GM12878 (cell line): ENCODE results near the gene NRG3. TPM values are rescaled to one million over a fixed set of nuclear protein-coding genes. Genes with fewer than 3 reads are reported as not detected.

Source experiments
- ATAC-seq: fragments of 200-7000 bp; cut with Tn5 transposase; 3 replicates; pipeline ENCODE4 v1.9.1; 2020; ENCODE audit warnings: mild to moderate bottlenecking, moderate library complexity
- BruUV-seq: library from RNA; stranded (reverse); fragments of 400-500 nt; replicated peaks from 2 replicates; lab custom pipeline; 2021; lab: Mats Ljungman, UMichigan
- CTCF ChIA-PET: fragments of 300-600 bp; sonication (Branson Sonifier 250); formaldehyde crosslinking; extraction: SDS; loops from one replicate; lab custom pipeline; 2021; ENCODE audit warnings: inconsistent platforms; lab: Yijun Ruan, JAX
- POLR2A ChIA-PET: fragments of 350-600 bp; formaldehyde crosslinking; extraction: SDS; loops from one replicate; lab custom pipeline; 2021; ENCODE audit warnings: inconsistent platforms; lab: Charles Lee
- RAD21 ChIA-PET: fragments of 300-600 bp; sonication (Branson Sonifier 250); formaldehyde crosslinking; loops from one replicate; lab custom pipeline; 2023; ENCODE audit warnings: antibody characterized with exemption; ENCODE audit not compliant: unreplicated experiment; lab: Charles Lee
- SMC1A ChIA-PET: fragments of 300-600 bp; sonication (Branson Sonifier 250); formaldehyde crosslinking; loops from one replicate; lab custom pipeline; 2023; ENCODE audit not compliant: unreplicated experiment, uncharacterized antibody; lab: Charles Lee
- DNase-seq: peaks from one replicate; pipeline ENCODE4 v3.0.0-alpha.2; 2011; ENCODE audit warnings: low read depth, low spot score
- FAIRE-seq: peaks from 3 replicates; lab custom pipeline; 2011; peaks lifted over from hg19 to GRCh38; lab: Jason Lieb, UNC
- H2AFZ ChIP-seq: 2 replicates; pipeline ENCODE4 v1.6.0; 2011; ENCODE audit warnings: low read depth, low read length, control low read depth; ENCODE audit not compliant: control insufficient read depth
- H3K27ac ChIP-seq: 2 replicates; pipeline ENCODE4 v1.5.1; 2011; ENCODE audit warnings: control low read depth; ENCODE audit not compliant: control insufficient read depth, insufficient read depth
- H3K27me3 ChIP-seq, 2 experiments: replicated peaks in 1 of 2; 2 replicates each; pipeline versions ENCODE4 v1.6.0 to v1.6.1; 2011; ENCODE audit warnings: low read length in 1 of 2; ENCODE audit not compliant: control insufficient read depth in 2 of 2, insufficient read depth in 2 of 2
- H3K36me3 ChIP-seq, 2 experiments: 2 replicates each; pipeline ENCODE4 v1.5.1; 2011; ENCODE audit warnings: low read length in 1 of 2; ENCODE audit not compliant: control insufficient read depth in 2 of 2, insufficient read depth in 2 of 2
- H3K4me1 ChIP-seq: 2 replicates; pipeline ENCODE4 v1.6.1; 2011; ENCODE audit warnings: mild to moderate bottlenecking, low read length, moderate library complexity, mixed read lengths; ENCODE audit not compliant: control insufficient read depth, insufficient read depth
- H3K4me2 ChIP-seq: 2 replicates; pipeline ENCODE4 v1.6.0; 2011; ENCODE audit warnings: control low read depth; ENCODE audit not compliant: control insufficient read depth, insufficient read depth
- H3K4me3 ChIP-seq: fragments of 200-600 bp; sonication (generic); 2 replicates; pipeline ENCODE4 v1.5.1; 2016
- H3K79me2 ChIP-seq: 2 replicates; pipeline ENCODE4 v1.6.0; 2011; ENCODE audit warnings: low read length; ENCODE audit not compliant: control insufficient read depth, insufficient read depth
- H3K9ac ChIP-seq: 2 replicates; pipeline ENCODE4 v1.8.0; 2011; ENCODE audit warnings: low read length, control low read depth, mixed read lengths; ENCODE audit not compliant: control insufficient read depth, insufficient read depth
- H3K9me3 ChIP-seq: replicated peaks from 3 replicates; pipeline ENCODE4 v1.5.1; 2011; ENCODE audit warnings: mild to moderate bottlenecking, low read length; ENCODE audit not compliant: control insufficient read depth, insufficient read depth
- H4K20me1 ChIP-seq: 2 replicates; pipeline ENCODE4 v1.6.0; 2011; ENCODE audit not compliant: control insufficient read depth, insufficient read depth
- BRCA1 ChIP-seq: IDR thresholded peaks from 2 replicates; pipeline ENCODE4 v1.6.1; 2011; ENCODE audit warnings: low read depth, low read length, improper control_type of control experiment
- EP300 ChIP-seq, 2 experiments: fragments of 150-350 bp in 1 of 2; IDR thresholded peaks; 2 replicates each; pipeline ENCODE4 v1.6.1; 2011 to 2012; ENCODE audit warnings: low read depth in 2 of 2, low read length in 2 of 2, borderline replicate concordance in 1 of 2, improper control_type of control experiment in 1 of 2, inconsistent platforms in 1 of 2; ENCODE audit not compliant: control insufficient read depth in 1 of 2
- MEF2A ChIP-seq: IDR thresholded peaks from 2 replicates; pipeline ENCODE4 v1.6.1; 2011; ENCODE audit warnings: low read depth, mild to moderate bottlenecking, low read length, moderate library complexity; ENCODE audit not compliant: insufficient read depth
- NFYB ChIP-seq: IDR thresholded peaks from 2 replicates; pipeline ENCODE4 v1.6.1; 2011; ENCODE audit warnings: low read depth, mild to moderate bottlenecking, low read length, improper control_type of control experiment, moderate library complexity; ENCODE audit not compliant: insufficient read depth
- SKIL ChIP-seq: fragments of 450-650 bp; IDR thresholded peaks from 2 replicates; pipeline ENCODE4 v1.6.1; 2017; ENCODE audit warnings: mild to moderate bottlenecking, low read depth, inconsistent platforms; ENCODE audit not compliant: poor library complexity, severe bottlenecking
- TAF1 ChIP-seq: IDR thresholded peaks from 2 replicates; pipeline ENCODE4 v1.6.1; 2011; ENCODE audit warnings: mild to moderate bottlenecking, low read depth, low read length, borderline replicate concordance
- ZNF274 ChIP-seq: IDR thresholded peaks from one replicate; pipeline ENCODE4 v1.8.0; 2011; ENCODE audit not compliant: insufficient read length, insufficient read depth
- WGBS: methylation state at CpG from one replicate; pipeline ENCODE4 v1.1.6; 2016; ENCODE audit warnings: low lambda C conversion rate; ENCODE audit not compliant: insufficient replicate concordance, insufficient coverage; ENCODE audit errors: missing lambda C conversion rate; 5-methylcytosine and 5-hydroxymethylcytosine counted together
- in situ Hi-C: fragments of 300-500 bp; cut with MboI; formaldehyde crosslinking; loops from 9 replicates; pipeline ENCODE4 v1.14.3; 2018; ENCODE audit warnings: mixed read lengths
- intact Hi-C: fragments of 100-400 bp; cut with micrococcal nuclease; formaldehyde crosslinking; loops from one replicate; pipeline ENCODE4 v1.14.2; 2022; ENCODE audit not compliant: unreplicated experiment
- polyA plus RNA-seq, 11 experiments: library from polyadenylated mRNA; depleted of rRNA in 4 of 11; unstranded in 6 of 11; stranded (reverse) in 5 of 11; fragments of >200 nt; fragmentation: Nextera tagmentation in 4 of 11; fragmentation: Illumina TruSeq in 1 of 11; extraction: Ambion mirVana in 4 of 11; extraction: Trizol in 1 of 11; gene quantifications; 1 replicate in 1 of 11; 2 replicates in 10 of 11; pipeline versions ENCODE4 v1.2.1 to v1.2.3, GENCODE V29; 2011 to 2016; ENCODE audit warnings: inconsistent platforms in 2 of 11, missing spikeins in 2 of 11, low read depth in 1 of 11
- total RNA-seq, 4 experiments: library from RNA; depleted of rRNA in 3 of 4; stranded (reverse); fragments of >200 nt in 3 of 4; fragmentation: Illumina TruSeq in 1 of 4; extraction: Trizol in 1 of 4; gene quantifications; 2 replicates each; pipeline versions ENCODE4 v1.2.1 to v1.2.3, GENCODE V29; 2013 to 2021
- TF ChIP-seq, protein P1 (sequence below): fragments of 450-650 bp; formaldehyde crosslinking; IDR thresholded peaks from 2 replicates; pipeline ENCODE4 v1.4.0; 2020; ENCODE audit warnings: mild to moderate bottlenecking, moderate library complexity

The NRG3 gene
- total and polyA plus RNA-seq, 10 of the 15 experiments (the other 5 are each of a cell fraction or from before 2014, with no cell fraction given) = 0.03 to 0.41 (median 0.17) TPM; not detected in 3

DNA sequence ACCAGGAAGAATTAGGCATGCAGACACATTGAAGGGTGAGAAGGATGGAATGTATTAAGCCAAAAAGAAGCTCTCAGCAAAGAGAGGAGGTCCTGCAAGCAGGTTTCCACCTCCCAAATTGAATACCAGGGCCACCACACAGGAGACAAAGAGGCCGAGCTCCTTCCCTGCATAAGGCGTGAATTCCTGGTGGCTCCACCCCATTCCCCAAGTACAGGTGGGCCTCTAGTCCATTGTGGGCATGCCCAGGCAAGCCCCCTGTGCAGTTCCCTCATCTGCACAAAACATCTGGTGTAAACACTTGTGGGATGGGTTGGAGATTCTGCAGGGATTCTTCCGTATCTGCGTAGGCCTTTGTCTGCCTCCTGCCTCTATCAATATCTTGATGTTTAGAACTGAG lies 817.5 kb downstream of the NRG3 start:
- RAD21 ChIA-PET = no interaction called here
- no peak overlapping the region for H2AFZ ChIP-seq
- no TSS peak for BruUV-seq
- no peaks in the 10 kb centered on the region for H3K79me2 ChIP-seq
- H3K4me3 ChIP-seq = no peak overlapping the region
- SMC1A ChIA-PET = interaction anchor here (0.5 kb wide), 1 partner anchor 1166 kb away, joined by 3 read pairs; no protein-coding TSS in a partner anchor
- 85% methylated on average over 4 of the region's 4 CpGs for WGBS
- H3K9me3 ChIP-seq = no peaks in the 10 kb centered on the region
- no peaks in the 10 kb centered on the region; a peak in 1 of 4 replicates for H3K27me3 ChIP-seq
- H3K4me1 ChIP-seq = no peaks in the 10 kb centered on the region
- H4K20me1 ChIP-seq = no peaks in the 10 kb centered on the region
- in situ Hi-C loops (no loop called here), intact Hi-C loops (no loop called here)
- H3K27ac ChIP-seq = no peak overlapping the region
- FAIRE-seq = no peak
- POLR2A ChIA-PET = interaction anchor here (0.7 kb wide), 1 partner anchor 510 kb away, joined by 6 read pairs; no protein-coding TSS in a partner anchor
- no peaks in the 10 kb centered on the region for H3K36me3 ChIP-seq
- H3K4me2 ChIP-seq = no peak overlapping the region
- TF ChIP-seq MEF2A (no peak), EP300 (IDR thresholded peaks at IDR 0.05; ENCODE audit: borderline replicate concordance in 1 of 2, control insufficient read depth in 1 of 2, low read depth in 2 of 2, low read length in 2 of 2) (no peak), SKIL (no peak), BRCA1 (no peak), ZNF274 (no peak), NFYB (no peak), TAF1 (no peak)
- TF ChIP-seq, protein P1, sequence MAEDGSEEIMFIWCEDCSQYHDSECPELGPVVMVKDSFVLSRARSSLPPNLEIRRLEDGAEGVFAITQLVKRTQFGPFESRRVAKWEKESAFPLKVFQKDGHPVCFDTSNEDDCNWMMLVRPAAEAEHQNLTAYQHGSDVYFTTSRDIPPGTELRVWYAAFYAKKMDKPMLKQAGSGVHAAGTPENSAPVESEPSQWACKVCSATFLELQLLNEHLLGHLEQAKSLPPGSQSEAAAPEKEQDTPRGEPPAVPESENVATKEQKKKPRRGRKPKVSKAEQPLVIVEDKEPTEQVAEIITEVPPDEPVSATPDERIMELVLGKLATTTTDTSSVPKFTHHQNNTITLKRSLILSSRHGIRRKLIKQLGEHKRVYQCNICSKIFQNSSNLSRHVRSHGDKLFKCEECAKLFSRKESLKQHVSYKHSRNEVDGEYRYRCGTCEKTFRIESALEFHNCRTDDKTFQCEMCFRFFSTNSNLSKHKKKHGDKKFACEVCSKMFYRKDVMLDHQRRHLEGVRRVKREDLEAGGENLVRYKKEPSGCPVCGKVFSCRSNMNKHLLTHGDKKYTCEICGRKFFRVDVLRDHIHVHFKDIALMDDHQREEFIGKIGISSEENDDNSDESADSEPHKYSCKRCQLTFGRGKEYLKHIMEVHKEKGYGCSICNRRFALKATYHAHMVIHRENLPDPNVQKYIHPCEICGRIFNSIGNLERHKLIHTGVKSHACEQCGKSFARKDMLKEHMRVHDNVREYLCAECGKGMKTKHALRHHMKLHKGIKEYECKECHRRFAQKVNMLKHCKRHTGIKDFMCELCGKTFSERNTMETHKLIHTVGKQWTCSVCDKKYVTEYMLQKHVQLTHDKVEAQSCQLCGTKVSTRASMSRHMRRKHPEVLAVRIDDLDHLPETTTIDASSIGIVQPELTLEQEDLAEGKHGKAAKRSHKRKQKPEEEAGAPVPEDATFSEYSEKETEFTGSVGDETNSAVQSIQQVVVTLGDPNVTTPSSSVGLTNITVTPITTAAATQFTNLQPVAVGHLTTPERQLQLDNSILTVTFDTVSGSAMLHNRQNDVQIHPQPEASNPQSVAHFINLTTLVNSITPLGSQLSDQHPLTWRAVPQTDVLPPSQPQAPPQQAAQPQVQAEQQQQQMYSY (CRISPR knock-in tag) = no peak
- TF ChIP-seq, all 136 proteins: peak for 0
- no peak overlapping the region for H3K9ac ChIP-seq
- CTCF ChIA-PET = no interaction called here
- DNase-seq (no peak), ATAC-seq (no peak)
